SK-N-SH (cell line): Measurements from ENCODE around the gene TNFAIP8L3. TPM values are rescaled to one million over a fixed set of nuclear protein-coding genes. Genes with fewer than 3 reads are reported as not detected.

Experiments
- CTCF ChIA-PET: fragments of 300-600, 350-600 bp; formaldehyde crosslinking; extraction: SDS; loops from one replicate; lab custom pipeline; 2021; lab: Yijun Ruan, JAX
- POLR2A ChIA-PET: fragments of 350-600 bp; sonication (Branson Sonifier 250); formaldehyde crosslinking; extraction: SDS; loops from one replicate; lab custom pipeline; 2020; ENCODE audit warnings: antibody characterized with exemption, inconsistent platforms; lab: Yijun Ruan, JAX
- DNase-seq: peaks from one replicate; pipeline ENCODE4 v3.0.0; 2012
- H2AFZ ChIP-seq: fragments of 200-600 bp; sonication (generic); 2 replicates; pipeline ENCODE4 v1.8.1; 2016; ENCODE audit warnings: antibody characterized with exemption, mild to moderate bottlenecking, low read depth
- H3F3A ChIP-seq: fragments of 200-600 bp; sonication (generic); replicated peaks from 2 replicates; pipeline ENCODE3; 2016; ENCODE audit warnings: antibody characterized with exemption, mild to moderate bottlenecking; ENCODE audit not compliant: insufficient read depth
- H3K27ac ChIP-seq, 2 experiments: fragments of 200-500 bp in 1 of 2; fragments of 200-600 bp in 1 of 2; sonication (Bioruptor generic) in 1 of 2; sonication (generic), shearing (Covaris generic) in 1 of 2; 2 replicates each; pipeline versions ENCODE4 v1.5.1 to v1.6.1; 2014 to 2016; ENCODE audit warnings: low read depth in 2 of 2, inconsistent platforms in 1 of 2, low read length in 1 of 2, mild to moderate bottlenecking in 1 of 2, mixed read lengths in 1 of 2
- H3K27me3 ChIP-seq: fragments of 200-600 bp; sonication (generic), shearing (Covaris generic); 2 replicates; pipeline ENCODE4 v1.6.1; 2016; ENCODE audit warnings: mixed run types; ENCODE audit not compliant: insufficient read depth
- H3K36me3 ChIP-seq, 2 experiments: fragments of 200-500 bp in 1 of 2; fragments of 200-600 bp in 1 of 2; sonication (Bioruptor generic) in 1 of 2; sonication (generic) in 1 of 2; replicated peaks in 1 of 2; 2 replicates each; pipeline versions ENCODE3 to v1.5.1; 2014 to 2016; ENCODE audit warnings: low read length in 1 of 2, mild to moderate bottlenecking in 1 of 2; ENCODE audit not compliant: insufficient read depth in 2 of 2, control insufficient read depth in 1 of 2
- H3K4me1 ChIP-seq, 2 experiments: fragments of 200-500 bp in 1 of 2; fragments of 200-600 bp in 1 of 2; sonication (Bioruptor generic) in 1 of 2; sonication (generic), shearing (Covaris generic) in 1 of 2; 2 replicates each; pipeline versions ENCODE4 v1.5.1 to v1.6.1; 2014 to 2016; ENCODE audit warnings: low read depth in 1 of 2, low read length in 1 of 2, mixed run types in 1 of 2; ENCODE audit not compliant: insufficient read depth in 2 of 2, control insufficient read depth in 1 of 2
- H3K4me2 ChIP-seq: fragments of 200-600 bp; sonication (generic), shearing (Covaris generic); 2 replicates; pipeline ENCODE4 v1.6.1; 2017; ENCODE audit warnings: mixed run types
- H3K4me3 ChIP-seq, 2 experiments: fragments of 200-500 bp in 1 of 2; fragments of 200-600 bp in 1 of 2; sonication (Bioruptor generic) in 1 of 2; sonication (generic), shearing (Covaris generic) in 1 of 2; 2 replicates each; pipeline versions ENCODE4 v1.5.1 to v1.8.1; 2014 to 2016; ENCODE audit warnings: low read depth in 2 of 2, inconsistent platforms in 1 of 2, low read length in 1 of 2, mild to moderate bottlenecking in 1 of 2, mixed read lengths in 1 of 2, moderate library complexity in 1 of 2
- H3K79me2 ChIP-seq: fragments of 200-600 bp; sonication (generic); 2 replicates; pipeline ENCODE4 v1.8.1; 2017; ENCODE audit warnings: mild to moderate bottlenecking; ENCODE audit not compliant: insufficient read depth
- H3K9ac ChIP-seq: fragments of 200-600 bp; sonication (generic); 2 replicates; pipeline ENCODE4 v1.6.1; 2017; ENCODE audit warnings: mixed run types
- H3K9me2 ChIP-seq: fragments of 200-600 bp; sonication (generic); 2 replicates; pipeline ENCODE4 v1.6.1; 2017; ENCODE audit warnings: mixed run types
- H3K9me3 ChIP-seq: fragments of 200-600 bp; sonication (generic); 2 replicates; pipeline ENCODE4 v1.6.1; 2017; ENCODE audit warnings: mixed run types, mild to moderate bottlenecking, moderate library complexity
- H4K20me1 ChIP-seq: fragments of 200-600 bp; sonication (generic); 2 replicates; pipeline ENCODE4 v1.6.1; 2017; ENCODE audit warnings: mild to moderate bottlenecking, mixed run types; ENCODE audit not compliant: insufficient read depth
- CHD2 ChIP-seq: fragments of 150-350 bp; IDR thresholded peaks from 2 replicates; pipeline ENCODE4 v1.6.1; 2018; ENCODE audit warnings: low read length; ENCODE audit not compliant: partially characterized antibody
- EP300 ChIP-seq, 2 experiments: IDR thresholded peaks; 2 replicates each; pipeline versions ENCODE4 v1.4.0 to v1.6.1; 2012; ENCODE audit warnings: borderline replicate concordance in 1 of 2, low read depth in 1 of 2, low read length in 1 of 2
- FOSL2 ChIP-seq: IDR thresholded peaks from 2 replicates; pipeline ENCODE4 v1.4.0; 2012; ENCODE audit warnings: low read depth, mild to moderate bottlenecking, moderate library complexity, borderline replicate concordance
- FOXM1 ChIP-seq: IDR thresholded peaks from 2 replicates; pipeline ENCODE4 v1.4.0; 2012; ENCODE audit warnings: low read depth, mild to moderate bottlenecking
- GATA2 ChIP-seq: sonication (generic); formaldehyde crosslinking; IDR thresholded peaks from 2 replicates; pipeline ENCODE4 v1.5.0; 2020; ENCODE audit warnings: mild to moderate bottlenecking, missing genetic modification reagents
- IRF3 ChIP-seq: fragments of 150-350 bp; IDR thresholded peaks from 2 replicates; pipeline ENCODE4 v1.6.1; 2016; ENCODE audit warnings: mild to moderate bottlenecking, low read depth, low read length
- MXI1 ChIP-seq: IDR thresholded peaks from 2 replicates; pipeline ENCODE4 v1.6.1; 2012; ENCODE audit warnings: mild to moderate bottlenecking, low read depth, low read length, improper control_type of control experiment
- PBX3 ChIP-seq: IDR thresholded peaks from 2 replicates; pipeline ENCODE4; 2012
- POLR2AphosphoS5 ChIP-seq: IDR thresholded peaks from 2 replicates; pipeline ENCODE4 v1.6.1; 2012; ENCODE audit warnings: low read depth, low read length
- RAD21 ChIP-seq: IDR thresholded peaks from 2 replicates; pipeline ENCODE4 v1.6.1; 2012; ENCODE audit warnings: mild to moderate bottlenecking, low read length
- REST ChIP-seq: IDR thresholded peaks from 2 replicates; pipeline ENCODE4 v1.6.1; 2012; ENCODE audit warnings: mild to moderate bottlenecking, low read depth, low read length, moderate library complexity
- RXRA ChIP-seq: IDR thresholded peaks from 2 replicates; pipeline ENCODE4 v1.4.0; 2012; ENCODE audit warnings: low read depth, mild to moderate bottlenecking, borderline replicate concordance
- SIN3A ChIP-seq: IDR thresholded peaks from 2 replicates; pipeline ENCODE4 v1.6.1; 2012; ENCODE audit warnings: low read depth, mild to moderate bottlenecking, low read length, moderate library complexity, borderline replicate concordance
- SMC3 ChIP-seq: IDR thresholded peaks from 2 replicates; pipeline ENCODE4 v1.6.1; 2012; ENCODE audit warnings: low read depth, low read length, improper control_type of control experiment
- YY1 ChIP-seq: IDR thresholded peaks from 2 replicates; pipeline ENCODE4 v1.4.0; 2012; ENCODE audit warnings: low read depth, mild to moderate bottlenecking
- polyA plus RNA-seq, 3 experiments: library from polyadenylated mRNA; depleted of rRNA; stranded (reverse); fragments of >200 nt; gene quantifications; 2 replicates each; pipeline ENCODE4 v1.2.3, GENCODE V29; 2012

The TNFAIP8L3 gene
- polyA plus RNA-seq, 1 of the 3 experiments (the other 2 are of a cell fraction), result 0.08 TPM

- TF ChIP-seq GATA2 (CRISPR knock-in tag) (no peak), FOSL2 (no peak), CHD2 (no peak)
These were observed 14.4 kb downstream of the TNFAIP8L3 start (continued) for GRCh38 chr15:51080286-51080685.

GRCh38 chr15:51079226-51079625 is 15.5 kb downstream of the TNFAIP8L3 start:
- Histone ChIP-seq H3K79me2 (no peaks in the 10 kb centered on the region), H3K36me3 (no peaks in the 10 kb centered on the region), H2AFZ (no peak overlapping the region), H3K4me3 (no peak overlapping the region), H3K9ac (no peak overlapping the region), H3K9me3 (no peaks in the 10 kb centered on the region), H4K20me1 (no peaks in the 10 kb centered on the region), H3K27me3 (no peaks in the 10 kb centered on the region), H3K4me1 (peaks cover 0 to 7% of the 10 kb centered on the region in 2 experiments; a peak in 1 of 4 replicates), H3K4me2 (no peak overlapping the region), H3K27ac (no peak overlapping the region), H3K9me2 (no peaks in the 10 kb centered on the region), H3F3A (no peaks in the 10 kb centered on the region)
- DNase-seq, result no peak
- ChIA-PET CTCF (interaction anchor here (1.1 to 1.9 kb wide), 2 partner anchors 15 to 83 kb away, joined by 3 to 4 read pairs; no protein-coding TSS in a partner anchor), POLR2A (no interaction called here)
- no peak for TF ChIP-seq SMC3
- TF ChIP-seq FOXM1, result no peak
- no peak for TF ChIP-seq EP300 (IDR thresholded peaks at IDR 0.05; ENCODE audit: borderline replicate concordance in 1 of 2, low read depth in 1 of 2, low read length in 1 of 2)
- TF ChIP-seq IRF3, result no peak
- TF ChIP-seq RAD21, result no peak
- no peak for TF ChIP-seq REST
- no peak for TF ChIP-seq POLR2AphosphoS5
- TF ChIP-seq CHD2, result no peak
- no peak for TF ChIP-seq PBX3
- TF ChIP-seq MXI1, result no peak
- TF ChIP-seq SIN3A, result no peak
- no peak for TF ChIP-seq YY1
- TF ChIP-seq RXRA, result no peak
